K562 (cell line): Measurements from ENCODE around the gene TMED5. TPM values are rescaled to one million over a fixed set of nuclear protein-coding genes. Genes with fewer than 3 reads are reported as not detected.

Experiments
- ATAC-seq: fragments of 200-7000 bp; cut with Tn5 transposase; 3 replicates; pipeline ENCODE4 v1.9.1; 2020; ENCODE audit warnings: moderate library complexity
- BruUV-seq: library from RNA; stranded (reverse); fragments of 400-500 nt; replicated peaks from 2 replicates; lab custom pipeline; 2021; lab: Mats Ljungman, UMichigan
- CTCF ChIA-PET: fragments of 300-600 bp; formaldehyde crosslinking; extraction: SDS; loops from one replicate; lab custom pipeline; 2021; ENCODE audit warnings: low intra/inter-chr PET ratio; lab: Yijun Ruan, JAX
- POLR2A ChIA-PET: fragments of 300-600, 350-650 bp; sonication (Branson Sonifier 250); formaldehyde crosslinking; extraction: SDS; loops from one replicate; lab custom pipeline; 2021; ENCODE audit warnings: antibody characterized with exemption, inconsistent platforms; lab: Yijun Ruan, JAX
- DNase-seq, 4 experiments: peaks; one replicate each; pipeline versions ENCODE4 v3.0.0 to v3.0.0-alpha.2; 2011 to 2018; ENCODE audit warnings: low spot score in 3 of 4, mixed read lengths in 3 of 4; ENCODE audit errors: extremely low read depth in 1 of 4
- FAIRE-seq: peaks from 2 replicates; lab custom pipeline; 2011; peaks lifted over from hg19 to GRCh38; lab: Jason Lieb, UNC
- H2AFZ ChIP-seq: 2 replicates; pipeline ENCODE4 v1.6.0; 2011; ENCODE audit warnings: low read depth, low read length, control low read depth, inconsistent platforms
- H3K27ac ChIP-seq: fragments of 200-600 bp; 3 replicates; pipeline ENCODE4 v1.8.0; 2011; ENCODE audit warnings: low read depth, mild to moderate bottlenecking, control low read depth, inconsistent platforms, low read length, moderate library complexity, mixed read lengths; ENCODE audit errors: extremely low read depth
- H3K27me3 ChIP-seq, 2 experiments: fragments of 300-600 bp in 1 of 2; 2 replicates in 1 of 2; 3 replicates in 1 of 2; pipeline versions ENCODE4 v1.6.0 to v1.8.0; 2011; ENCODE audit warnings: inconsistent platforms in 2 of 2, low read length in 2 of 2, mild to moderate bottlenecking in 1 of 2, mixed read lengths in 1 of 2, moderate library complexity in 1 of 2; ENCODE audit not compliant: control insufficient read depth in 2 of 2, insufficient read depth in 2 of 2
- H3K36me3 ChIP-seq: fragments of 300-600 bp; 3 replicates; pipeline ENCODE4 v1.8.0; 2011; ENCODE audit warnings: mild to moderate bottlenecking, low read length, inconsistent platforms; ENCODE audit not compliant: control insufficient read depth, insufficient read depth
- H3K4me1 ChIP-seq, 2 experiments: fragments of 200-600 bp in 1 of 2; replicated peaks in 1 of 2; 2 replicates in 1 of 2; 3 replicates in 1 of 2; pipeline versions ENCODE4 v1.5.1 to v1.8.0; 2011; ENCODE audit warnings: inconsistent platforms in 2 of 2, low read length in 2 of 2, mild to moderate bottlenecking in 1 of 2, mixed read lengths in 1 of 2, moderate library complexity in 1 of 2; ENCODE audit not compliant: control insufficient read depth in 2 of 2, insufficient read depth in 2 of 2
- H3K4me2 ChIP-seq: 2 replicates; pipeline ENCODE4 v1.6.1; 2011; ENCODE audit warnings: low read length, control low read depth, inconsistent platforms, mixed read lengths; ENCODE audit not compliant: insufficient read depth
- H3K4me3 ChIP-seq: fragments of 200-600 bp; sonication (generic), shearing (Covaris generic); 2 replicates; pipeline ENCODE4 v1.5.1; 2016; ENCODE audit warnings: control low read depth, inconsistent platforms
- H3K79me2 ChIP-seq: fragments of 200-600 bp; 3 replicates; pipeline ENCODE4 v1.8.0; 2011; ENCODE audit warnings: low read length, inconsistent platforms; ENCODE audit not compliant: control insufficient read depth, insufficient read depth
- H3K9ac ChIP-seq, 2 experiments: 2 replicates each; pipeline versions ENCODE4 v1.6.0 to v1.6.1; 2011; ENCODE audit warnings: low read depth in 2 of 2, low read length in 2 of 2, control low read depth in 1 of 2, inconsistent platforms in 1 of 2, mild to moderate bottlenecking in 1 of 2, mixed read lengths in 1 of 2; ENCODE audit not compliant: insufficient read depth in 1 of 2
- H3K9me1 ChIP-seq: one replicate; pipeline ENCODE4 v1.6.0; 2011; ENCODE audit warnings: inconsistent platforms, mild to moderate bottlenecking, low read length, moderate library complexity; ENCODE audit not compliant: control insufficient read depth, insufficient read depth
- H3K9me3 ChIP-seq: replicated peaks from 2 replicates; pipeline ENCODE4 v1.5.1; 2011; ENCODE audit warnings: low read depth, low read length, inconsistent platforms; ENCODE audit not compliant: control insufficient read depth, insufficient read depth
- H4K20me1 ChIP-seq: replicated peaks from 2 replicates; pipeline ENCODE4 v1.6.1; 2011; ENCODE audit warnings: low read length, inconsistent platforms, mixed read lengths; ENCODE audit not compliant: control insufficient read depth, insufficient read depth
- CHD1 ChIP-seq: fragments of 200-600 bp; sonication (generic); IDR thresholded peaks from one replicate; pipeline ENCODE4 v1.6.1; 2012; ENCODE audit warnings: mild to moderate bottlenecking, moderate library complexity, low read length, inconsistent platforms
- CHD4 ChIP-seq: fragments of 200-600 bp; sonication (generic); IDR thresholded peaks from 3 replicates; pipeline ENCODE4 v1.6.1; 2012; ENCODE audit warnings: low read depth, mild to moderate bottlenecking, mixed read lengths, low read length, inconsistent platforms; ENCODE audit not compliant: insufficient read depth, insufficient replicate concordance, poor library complexity, severe bottlenecking
- CREB5 ChIP-seq: fragments of 250-450 bp; sonication (Bioruptor Pico); IDR thresholded peaks from 2 replicates; pipeline ENCODE4 v1.5.0; 2020; ENCODE audit warnings: mild to moderate bottlenecking
- HBP1 ChIP-seq: fragments of 450-650 bp; formaldehyde crosslinking; IDR thresholded peaks from 2 replicates; pipeline ENCODE4 v1.4.0; 2022; ENCODE audit warnings: missing genetic modification characterization
- HMG20A ChIP-seq: fragments of 450-650 bp; formaldehyde crosslinking; conservative IDR thresholded peaks from 2 replicates; pipeline ENCODE4 v1.4.0; 2020; ENCODE audit warnings: mild to moderate bottlenecking, mixed read lengths
- HMG20B ChIP-seq: fragments of 250-450 bp; sonication (Bioruptor Pico); IDR thresholded peaks from 2 replicates; pipeline ENCODE4 v1.5.0; 2021; ENCODE audit warnings: mild to moderate bottlenecking
- ILF3 ChIP-seq: fragments of 450-650 bp; IDR thresholded peaks from 2 replicates; pipeline ENCODE4 v1.6.1; 2018; ENCODE audit warnings: antibody characterized with exemption, mild to moderate bottlenecking, moderate library complexity, borderline replicate concordance
- MAFF ChIP-seq: IDR thresholded peaks from 2 replicates; pipeline ENCODE4 v1.6.1; 2012; ENCODE audit warnings: low read length, improper control_type of control experiment
- TAL1 ChIP-seq: fragments of 450-650 bp; IDR thresholded peaks from 2 replicates; pipeline ENCODE4 v1.6.1; 2016; ENCODE audit warnings: mild to moderate bottlenecking
- ZBTB8A ChIP-seq: fragments of 450-650 bp; IDR thresholded peaks from 2 replicates; pipeline ENCODE4 v1.6.1; 2018; ENCODE audit warnings: mild to moderate bottlenecking, moderate library complexity; ENCODE audit not compliant: partially characterized antibody
- ZNF280B ChIP-seq: fragments of 250-450 bp; sonication (Bioruptor Pico); IDR thresholded peaks from 2 replicates; pipeline ENCODE4 v1.5.1; 2021; ENCODE audit warnings: mild to moderate bottlenecking
- WGBS: fragments of 100-300 bp; shearing (Covaris generic); methylation state at CpG from one replicate; pipeline ENCODE4 v1.1.6; 2016; ENCODE audit warnings: low coverage, mixed read lengths; ENCODE audit not compliant: insufficient coverage; ENCODE audit errors: missing lambda C conversion rate; 5-methylcytosine and 5-hydroxymethylcytosine counted together
- in situ Hi-C: fragments of 300-500 bp; cut with MboI; formaldehyde crosslinking; loops from 4 replicates; pipeline ENCODE4 v1.15.0; 2018; ENCODE audit warnings: inconsistent platforms, mixed read lengths
- intact Hi-C: fragments of 100-400 bp; cut with micrococcal nuclease; formaldehyde crosslinking; loops from 2 replicates; pipeline ENCODE4 v1.14.2; 2022
- polyA plus RNA-seq, 8 experiments: library from polyadenylated mRNA; depleted of rRNA in 4 of 8; stranded (reverse) in 5 of 8; unstranded in 3 of 8; fragments of >200 nt; fragmentation: Nextera tagmentation in 2 of 8; fragmentation: Illumina TruSeq in 1 of 8; extraction: Ambion mirVana in 2 of 8; extraction: Trizol in 1 of 8; gene quantifications; 2 replicates each; pipeline versions ENCODE4 v1.2.1 to v1.2.3, GENCODE V29; 2011 to 2014; ENCODE audit warnings: inconsistent platforms in 1 of 8, missing spikeins in 1 of 8
- total RNA-seq, 7 experiments: library from RNA; depleted of rRNA in 6 of 7; stranded (reverse); fragments of >200 nt in 6 of 7; fragmentation: Illumina TruSeq in 2 of 7; extraction: Trizol in 2 of 7; gene quantifications; 2 replicates each; pipeline versions ENCODE4 v1.2.1 to v1.2.3, GENCODE V29; 2011 to 2021; ENCODE audit warnings: low replicate concordance in 1 of 7

Gene TMED5
- total and polyA plus RNA-seq, 9 of the 15 experiments (the other 6 are each of a cell fraction or from before 2014, with no cell fraction given): 28.7 to 83.7 (median 67.2) TPM

- peaks cover 6% of the 10 kb centered on the region for H3K9me3 ChIP-seq
- H3K9me1 ChIP-seq: no peaks in the 10 kb centered on the region
- ATAC-seq (0 out of 3 replicates have a peak, but pooled peaks have one; percentile 33), DNase-seq (no peak), FAIRE-seq (peak; percentile 46)
- no peak overlapping the region for H3K27ac ChIP-seq
- H3K4me2 ChIP-seq: no peak overlapping the region
- in situ Hi-C loops (no loop called here), intact Hi-C loops (no loop called here)
- no peaks in the 10 kb centered on the region for H3K27me3 ChIP-seq
- no peak overlapping the region for H2AFZ ChIP-seq
- no peak overlapping the region for H3K9ac ChIP-seq
- peaks cover 94% of the 10 kb centered on the region for H3K79me2 ChIP-seq
- 76% methylated on average over 2 of the region's 2 CpGs for WGBS
- H3K36me3 ChIP-seq: peaks cover 53% of the 10 kb centered on the region
- no peaks in the 10 kb centered on the region for H4K20me1 ChIP-seq
- ChIA-PET POLR2A (no interaction called here), CTCF (no interaction called here)
- no TSS peak for BruUV-seq
- no peak overlapping the region for H3K4me3 ChIP-seq
- H3K4me1 ChIP-seq: 0 out of 5 replicates have a peak, but pooled peaks cover 0 to 5% of the 10 kb centered on the region in 2 experiments
- no peak for TF ChIP-seq CHD1
- no peak for TF ChIP-seq HBP1 (CRISPR knock-in tag)
- no peak for TF ChIP-seq TAL1
- peak; percentile 4; the same call in 1 of the 2 replicates for TF ChIP-seq MAFF
- TF ChIP-seq HMG20B: no peak
- TF ChIP-seq HMG20A (CRISPR knock-in tag): no peak
- no peak for TF ChIP-seq CHD4
- no peak for TF ChIP-seq CREB5 (CRISPR knock-in tag)
- no peak for TF ChIP-seq ZNF280B (CRISPR knock-in tag)
- no peak for TF ChIP-seq ZBTB8A
- TF ChIP-seq ILF3: no peak
Observed at GRCh38 chr1:93108335-93108734, 71.9 kb downstream of the TMED5 start.
